ENCODE results near the gene TNFAIP1.
"Not testable (repeated sequence)": the region's sequence is repeated elsewhere in the genome, so short reads cannot be mapped to it uniquely, and the experiment has no call there.

TNFAIP1 gene, protein sequence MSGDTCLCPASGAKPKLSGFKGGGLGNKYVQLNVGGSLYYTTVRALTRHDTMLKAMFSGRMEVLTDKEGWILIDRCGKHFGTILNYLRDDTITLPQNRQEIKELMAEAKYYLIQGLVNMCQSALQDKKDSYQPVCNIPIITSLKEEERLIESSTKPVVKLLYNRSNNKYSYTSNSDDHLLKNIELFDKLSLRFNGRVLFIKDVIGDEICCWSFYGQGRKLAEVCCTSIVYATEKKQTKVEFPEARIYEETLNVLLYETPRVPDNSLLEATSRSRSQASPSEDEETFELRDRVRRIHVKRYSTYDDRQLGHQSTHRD

DNA sequence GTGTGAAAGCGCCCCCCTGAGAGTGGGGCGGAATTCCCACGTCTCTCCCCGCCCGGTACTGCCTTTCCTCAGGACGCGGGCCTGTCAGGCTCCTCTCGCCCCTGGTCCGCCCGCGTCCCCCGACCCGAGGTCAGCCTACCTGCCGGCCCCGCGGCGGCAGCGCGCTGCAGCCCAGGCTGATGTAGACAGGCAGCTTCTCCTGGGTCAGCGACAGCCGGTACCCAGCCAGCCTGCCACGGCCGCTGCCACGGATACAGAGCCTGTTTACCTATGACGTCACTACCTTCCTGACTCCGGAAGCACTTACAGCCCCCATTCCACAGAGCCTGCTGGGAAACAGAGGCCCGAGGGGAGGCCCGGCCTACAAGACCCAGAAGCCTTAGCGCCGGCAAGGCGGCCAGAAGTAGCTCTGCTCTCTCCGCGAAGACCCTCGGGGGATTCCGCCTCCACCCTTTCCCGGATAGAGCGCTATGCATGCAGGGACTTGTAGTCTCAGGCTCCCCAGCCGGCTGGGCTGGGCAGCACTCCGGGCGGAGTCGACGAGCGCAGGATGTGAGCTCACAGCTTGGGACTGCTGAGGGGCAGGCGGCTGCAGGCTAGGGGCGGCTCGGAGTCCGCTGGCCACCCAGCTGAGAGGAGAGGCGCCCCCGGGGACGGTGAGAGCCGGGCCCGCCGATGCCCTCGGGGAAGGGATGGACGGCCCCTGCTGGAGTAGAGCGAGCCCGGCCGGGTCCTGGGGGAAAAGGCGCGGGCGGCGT is at the start of gene TNFAIP1, which contains the start of gene IFT20:
Gene TNFAIP1, plus strand, starts transcription at position 561 of the 758 bp plus-strand sequence. CDS start 3,761 bp downstream, outside the sequence.
Gene IFT20, minus strand, starts transcription at position 272 of the 758 bp plus-strand sequence. CDS start 3,487 bp downstream, outside the sequence.
- peak; percentile 100 for DNase-seq (ENCODE audit: low read depth)

DNA sequence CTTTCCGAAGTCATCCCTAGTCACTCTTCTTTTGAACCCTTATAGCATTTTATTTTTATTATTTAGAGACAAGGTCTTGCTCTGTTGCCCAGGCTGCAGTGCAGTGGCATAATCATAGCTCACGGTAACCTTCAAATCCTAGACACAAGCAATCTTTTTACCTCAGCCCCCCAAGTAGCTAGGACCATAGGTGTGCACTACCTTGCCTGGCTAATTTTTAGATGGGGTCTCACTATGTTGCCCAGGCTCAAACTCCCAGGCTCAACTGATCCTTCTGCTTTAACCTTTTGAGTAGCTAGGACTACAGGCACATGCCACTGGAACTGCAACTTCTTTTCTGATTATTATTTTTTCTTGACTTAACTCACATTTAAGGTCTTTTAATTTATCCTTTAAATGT is 49.6 kb upstream of the TNFAIP1 start:
- no peak for DNase-seq (ENCODE audit: low read depth)

DNA sequence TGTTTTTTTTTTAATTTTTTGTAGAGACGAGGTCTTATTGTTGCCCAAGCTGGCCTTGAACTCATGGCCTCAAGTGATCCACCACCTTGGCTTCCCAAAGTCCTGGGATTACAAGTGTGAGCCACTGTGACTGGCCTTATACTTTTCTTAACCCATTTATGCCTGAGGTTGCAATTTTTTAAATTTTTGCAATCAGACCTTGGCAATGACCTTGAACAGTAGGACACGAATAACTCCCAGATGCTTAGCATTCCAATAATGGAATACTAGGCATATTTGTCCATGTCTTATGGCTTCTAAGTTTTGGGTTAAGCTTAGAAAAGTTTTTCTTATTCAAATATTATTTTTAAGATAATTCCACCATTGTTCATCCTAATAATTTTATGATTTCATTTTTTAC is 44.9 kb upstream of the TNFAIP1 start:
- no peak for DNase-seq (ENCODE audit: low read depth)

DNA sequence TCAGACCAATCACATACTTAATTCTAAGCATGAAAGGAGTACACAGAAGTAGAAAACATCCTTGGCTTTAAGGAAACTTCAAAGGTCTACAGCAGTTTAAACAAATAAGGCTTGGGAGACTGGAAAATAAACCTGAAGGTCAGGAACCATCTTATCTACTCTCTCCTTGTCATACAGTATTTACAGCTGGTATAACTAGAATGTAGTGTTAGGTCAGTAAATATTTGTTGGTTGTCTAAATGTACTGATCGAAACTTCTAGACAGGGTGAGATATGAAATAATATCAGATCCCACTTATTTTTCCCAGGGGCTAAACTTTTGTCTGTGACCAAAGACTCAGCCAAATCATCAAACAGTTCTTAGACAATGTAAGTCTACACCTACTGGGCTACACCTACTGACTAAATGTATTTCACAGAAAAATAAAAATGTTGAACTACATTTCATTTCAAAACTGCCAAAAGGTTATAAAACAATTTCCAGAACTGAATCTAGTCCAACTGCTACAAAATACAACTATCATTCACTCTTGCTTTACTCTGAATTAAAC is 43.7 kb upstream of the TNFAIP1 start:
- DNase-seq (ENCODE audit: low read depth) = no peak

DNA sequence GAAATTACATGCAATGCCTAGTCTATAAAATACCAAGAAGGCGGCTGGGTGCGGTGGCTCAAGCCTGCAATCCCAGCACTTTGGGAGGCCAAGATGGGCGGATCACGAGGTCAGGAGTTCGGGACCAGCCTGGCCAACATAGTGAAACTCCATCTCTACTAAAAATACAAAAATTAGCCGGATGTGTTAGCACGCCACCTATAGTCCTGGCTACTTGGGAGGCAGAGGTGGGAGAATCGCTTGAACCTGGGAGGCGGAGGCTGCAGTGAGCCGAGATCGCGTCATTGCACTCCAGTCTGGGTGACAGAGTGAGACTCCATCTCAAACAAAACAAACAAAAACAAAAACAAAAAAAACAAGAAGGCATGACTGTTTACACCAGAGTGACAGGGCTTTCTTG is 42.7 kb upstream of the TNFAIP1 start:
- DNase-seq (ENCODE audit: low read depth) = not testable (repeated sequence)

DNA sequence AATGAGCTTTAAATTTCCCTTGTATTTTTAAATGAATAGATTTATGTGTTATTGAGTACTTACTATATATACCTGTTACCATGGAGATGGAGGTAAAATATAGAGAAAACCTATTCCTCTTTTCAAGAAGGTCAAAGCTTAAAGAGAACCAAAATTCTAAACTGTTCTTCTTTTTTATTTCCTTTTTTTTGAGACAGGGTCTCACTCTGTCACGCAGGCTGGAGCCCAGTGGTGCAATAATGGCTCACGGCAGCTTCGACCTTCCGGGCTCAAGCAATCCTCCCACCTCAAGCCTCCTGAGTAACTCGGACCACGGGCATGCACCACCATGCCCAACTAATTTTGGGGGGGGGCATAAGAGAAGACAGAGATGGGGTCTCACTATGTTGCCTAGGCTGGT is 41.6 kb upstream of the TNFAIP1 start:
- DNase-seq (ENCODE audit: low read depth) = no peak

DNA sequence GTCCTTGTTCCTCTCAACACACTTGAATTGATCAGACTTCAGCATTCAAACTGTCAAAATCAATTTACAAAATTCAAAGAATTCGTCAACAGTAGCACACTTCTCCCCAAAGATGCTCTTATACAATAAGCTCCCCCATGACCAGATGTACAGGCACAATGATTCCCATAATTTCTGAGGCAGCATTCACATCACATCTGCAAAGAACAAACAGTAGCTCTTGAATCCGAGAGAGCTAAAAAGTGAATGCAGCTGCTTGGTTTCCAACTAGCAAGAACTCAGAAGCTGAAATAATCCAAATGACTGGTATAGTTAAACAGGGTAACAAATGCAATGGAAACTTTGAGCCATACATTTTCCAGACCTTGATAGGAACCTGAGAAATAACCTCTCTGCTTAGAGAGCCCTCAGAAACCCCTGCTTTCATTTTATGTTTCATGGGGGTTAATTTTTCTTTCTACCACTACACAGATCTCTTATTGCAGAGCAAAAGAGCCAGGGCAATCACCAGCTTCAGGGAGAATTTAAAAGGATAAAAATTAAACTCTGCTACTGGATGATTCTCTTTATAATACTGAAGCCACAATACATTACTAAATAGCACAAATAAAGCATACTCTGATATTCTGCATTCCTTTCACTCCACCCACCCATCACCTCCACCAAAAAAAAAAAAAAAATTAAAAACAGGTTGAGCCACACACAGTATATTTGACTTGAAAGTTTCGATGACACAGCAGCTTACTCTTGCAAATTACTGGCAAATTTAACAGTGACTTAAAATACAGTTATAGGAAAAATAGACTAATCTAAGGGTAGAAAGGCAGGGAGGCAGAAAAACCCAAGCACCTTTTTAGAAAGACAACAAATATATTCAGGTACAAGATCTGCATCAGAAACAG is 39.6 kb upstream of the TNFAIP1 start:
- no peak for DNase-seq (ENCODE audit: low read depth)

DNA sequence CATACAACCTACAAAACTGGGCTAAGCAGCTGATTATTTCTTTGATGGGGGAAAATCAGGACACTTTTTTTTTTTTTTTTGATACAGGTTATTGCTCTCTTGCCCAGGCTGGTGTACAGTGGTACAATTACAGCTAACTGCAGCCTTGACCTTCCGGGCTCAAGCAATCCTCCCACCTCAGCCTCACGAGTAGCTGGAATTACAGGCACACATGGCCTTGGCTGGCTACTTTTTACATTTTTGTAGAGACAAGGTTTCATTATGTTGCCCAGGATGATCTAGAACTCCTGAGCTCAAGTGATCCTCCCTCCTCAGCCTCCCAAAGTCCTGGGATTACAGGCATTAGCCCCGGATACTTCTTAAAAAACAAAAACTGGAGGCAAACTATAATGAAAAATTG is 37.1 kb upstream of the TNFAIP1 start:
- DNase-seq (ENCODE audit: low read depth) = no peak

DNA sequence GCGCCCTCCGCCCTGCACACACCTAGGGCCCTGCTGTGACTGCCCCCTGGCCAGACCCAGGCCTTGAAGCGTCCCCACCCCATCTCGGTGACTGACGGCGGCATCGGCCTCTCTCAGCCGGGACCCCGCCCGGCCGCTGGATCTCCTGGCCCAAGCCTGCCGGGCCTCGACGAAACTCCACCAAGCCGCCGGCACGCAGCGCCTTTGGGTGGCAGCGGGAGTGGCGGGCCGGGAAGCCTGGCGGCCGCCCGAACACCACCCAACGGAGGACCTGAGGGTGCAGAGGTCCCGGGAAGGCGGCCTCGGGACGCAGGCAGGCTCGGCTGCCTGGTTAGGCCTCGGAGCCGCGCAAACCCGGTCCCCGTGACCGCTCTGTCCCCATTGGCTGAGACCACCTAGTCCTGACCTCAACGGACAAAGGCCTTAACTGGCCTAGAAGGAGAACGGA is 28.6 kb upstream of the TNFAIP1 start:
- no peak for DNase-seq (ENCODE audit: low read depth)

DNA sequence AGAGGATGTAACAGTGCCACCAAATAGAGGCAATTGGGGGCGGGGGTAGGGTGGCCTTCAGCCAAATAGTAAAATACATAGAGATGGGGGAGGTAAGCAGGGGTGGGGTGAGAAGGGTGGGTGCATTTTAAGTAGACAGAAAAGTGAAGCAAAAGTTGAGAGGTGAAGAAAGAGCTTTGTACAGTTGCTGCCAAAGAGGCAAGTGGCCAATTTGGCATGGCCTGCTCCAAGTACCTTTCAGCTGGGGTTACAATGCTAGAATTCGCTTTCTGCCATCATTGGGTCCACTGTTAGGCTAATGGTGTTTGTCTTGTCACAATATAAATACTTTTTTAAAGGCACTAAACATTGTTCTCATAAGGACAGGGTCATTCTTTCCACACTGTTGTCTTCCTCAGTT is 21.7 kb upstream of the TNFAIP1 start:
- no peak for DNase-seq (ENCODE audit: low read depth)

DNA sequence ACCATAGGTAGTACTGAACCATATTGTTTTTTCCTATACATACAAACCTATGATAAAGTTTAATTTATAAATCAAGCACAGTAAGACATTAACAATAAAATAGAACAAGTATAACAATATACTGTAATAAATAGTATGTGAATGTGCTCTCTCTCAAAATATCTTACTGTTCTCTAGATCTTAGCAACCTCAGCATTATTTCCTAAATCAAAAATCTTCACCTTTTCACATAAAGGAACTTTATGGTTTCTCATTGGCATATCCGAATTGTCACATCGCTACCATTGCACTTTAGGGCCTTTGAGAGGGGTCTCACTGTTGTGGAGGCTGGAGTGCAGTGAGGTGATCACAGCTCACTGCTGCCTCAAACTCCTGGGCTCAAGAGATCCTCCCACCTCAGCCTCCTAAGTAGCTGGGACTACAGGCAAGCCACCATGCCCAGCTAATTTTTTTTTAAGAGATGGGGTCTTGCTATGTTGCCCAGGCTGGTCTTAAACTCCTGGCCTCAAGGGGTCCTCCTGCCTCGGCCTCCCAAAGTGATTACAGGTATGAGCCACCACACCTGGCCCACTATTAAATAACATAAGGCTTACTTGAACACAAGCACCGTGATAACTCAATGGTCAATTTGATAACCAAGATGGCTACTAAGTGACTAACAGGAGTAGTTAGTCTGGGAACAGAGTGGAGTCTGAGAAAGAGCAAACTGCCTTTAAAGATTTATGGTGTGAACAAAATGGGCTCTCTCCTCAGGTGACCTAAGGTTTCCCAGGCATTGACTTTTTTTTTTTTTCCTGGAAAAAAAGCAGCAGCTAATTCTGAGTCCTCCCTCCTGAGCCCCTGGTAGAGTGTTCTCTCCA is 19.5 kb upstream of the TNFAIP1 start:
- no peak for DNase-seq (ENCODE audit: low read depth)

DNA sequence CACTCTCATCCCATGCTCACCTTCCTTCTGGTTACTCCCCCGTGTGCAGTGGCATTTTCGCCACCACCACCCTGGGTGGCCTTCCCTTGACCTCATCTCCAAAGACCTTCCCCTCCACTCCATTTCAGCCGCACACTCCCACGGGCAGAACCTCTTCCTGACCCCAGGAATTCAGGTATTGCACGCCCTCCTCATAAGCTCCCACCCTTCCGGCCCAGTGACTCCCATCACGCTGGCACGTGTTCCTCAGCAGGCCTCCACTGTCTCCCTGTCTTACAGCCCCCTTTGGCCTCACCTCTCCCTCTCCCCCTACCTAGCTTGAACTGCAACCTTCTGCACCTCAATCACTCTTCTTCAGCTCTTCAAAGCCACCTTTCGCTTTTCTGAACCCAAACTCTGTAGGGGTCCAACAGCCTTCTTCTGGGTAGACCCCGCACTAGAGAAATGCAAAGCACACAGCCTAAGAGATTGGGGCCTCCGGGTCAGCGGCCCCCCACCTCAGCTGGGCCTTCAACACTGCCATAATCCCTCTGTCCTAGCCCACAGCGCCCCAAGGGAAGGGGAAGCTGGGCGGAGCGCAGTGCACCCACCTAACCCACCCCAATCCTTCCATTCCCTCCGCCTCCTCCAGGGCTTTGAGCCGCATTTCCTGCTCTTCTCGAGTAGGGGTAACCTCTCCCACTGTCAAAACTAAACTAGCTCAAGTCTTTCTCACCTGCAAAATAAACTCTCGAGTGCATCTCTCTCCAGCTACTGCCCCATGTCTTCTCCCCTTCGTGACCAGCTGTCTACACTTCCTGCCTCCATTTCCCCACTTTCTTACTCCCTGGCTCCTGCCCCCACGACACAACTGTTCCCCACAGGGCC is 18.2 kb upstream of the TNFAIP1 start:
- DNase-seq (ENCODE audit: low read depth) = no peak

DNA sequence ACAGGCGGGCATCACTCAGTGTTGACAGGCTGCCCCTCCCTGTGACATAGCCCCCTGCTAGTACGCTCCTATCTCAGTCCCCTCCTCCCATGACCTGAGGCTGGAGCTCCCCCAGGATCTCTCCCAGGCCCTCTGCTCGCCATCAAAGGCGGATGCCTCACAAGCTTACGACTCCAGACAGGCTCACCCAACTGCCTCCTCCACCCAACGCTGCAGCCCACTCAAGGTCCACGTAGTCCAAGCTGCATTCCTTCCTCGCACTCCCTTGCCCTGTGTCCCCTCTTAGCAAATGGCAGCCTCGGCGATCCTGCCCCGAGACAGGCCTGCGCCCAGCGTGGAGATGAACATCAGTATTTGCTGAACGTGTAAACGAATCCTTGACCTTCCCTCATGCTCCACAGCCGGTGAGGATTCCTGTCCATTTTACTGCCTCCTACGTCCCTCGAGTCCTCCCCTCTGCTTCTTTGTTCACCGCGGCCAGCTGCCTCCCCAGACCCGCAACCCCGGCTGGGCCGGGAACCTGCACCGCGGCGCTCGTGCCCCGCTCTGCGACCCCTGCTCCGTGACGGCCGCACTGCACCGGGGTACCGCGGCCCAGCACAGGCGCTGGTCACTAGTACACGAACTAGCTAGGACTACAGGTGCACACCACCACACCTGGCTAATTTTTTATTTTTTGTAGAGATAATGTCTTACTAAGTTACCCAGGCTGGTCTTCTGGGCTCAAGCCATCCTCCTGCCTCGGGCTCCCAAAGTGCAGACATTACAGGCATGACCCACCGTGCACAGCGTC is 17.4 kb upstream of the TNFAIP1 start:
- peak; percentile 9 for DNase-seq (ENCODE audit: low read depth)

DNA sequence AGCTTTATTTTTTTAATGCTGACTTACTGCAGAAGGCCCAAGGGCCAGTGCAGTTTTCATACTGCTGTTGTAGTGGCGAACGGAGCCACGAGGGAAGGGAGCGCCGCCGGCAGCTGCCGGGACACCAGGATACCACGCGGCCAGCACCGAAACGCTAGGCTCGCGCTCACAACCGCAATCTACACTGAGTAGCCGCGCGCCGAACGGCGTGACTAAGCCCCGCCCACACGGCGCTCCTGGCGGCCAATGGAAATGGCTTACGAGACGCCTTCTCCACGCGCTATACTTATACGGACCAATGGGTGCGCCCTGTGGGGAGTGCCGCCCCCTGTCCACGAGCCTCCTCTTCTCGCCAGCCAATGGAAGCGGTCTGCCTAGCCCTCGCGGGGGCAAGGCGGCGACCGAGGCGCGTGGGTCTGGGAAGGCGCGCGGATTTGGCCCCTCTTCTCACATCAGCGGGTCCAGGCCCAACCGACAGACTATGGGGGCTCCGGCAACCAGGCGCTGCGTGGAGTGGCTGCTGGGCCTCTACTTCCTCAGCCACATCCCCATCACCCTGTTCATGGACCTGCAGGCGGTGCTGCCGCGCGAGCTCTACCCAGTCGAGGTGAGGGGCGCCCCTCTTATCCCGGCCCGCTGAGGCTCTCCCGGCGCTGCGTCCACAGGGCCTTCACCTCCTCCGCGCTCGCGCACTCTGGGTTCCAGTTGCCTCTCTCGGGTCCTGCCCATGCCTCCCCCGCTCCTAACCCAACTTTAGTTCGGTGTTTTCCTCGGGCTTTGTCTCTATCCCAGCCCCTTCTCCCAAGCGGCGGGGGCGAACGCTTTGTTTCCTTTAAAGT is 16.6 kb upstream of the TNFAIP1 start, which contains the start of gene TMEM97:
Gene TMEM97, plus strand, starts transcription at position 442 of the 839 bp plus-strand sequence. Its CDS starts 40 bp downstream, at position 482.
- peak; percentile 99 for DNase-seq (ENCODE audit: low read depth)

DNA sequence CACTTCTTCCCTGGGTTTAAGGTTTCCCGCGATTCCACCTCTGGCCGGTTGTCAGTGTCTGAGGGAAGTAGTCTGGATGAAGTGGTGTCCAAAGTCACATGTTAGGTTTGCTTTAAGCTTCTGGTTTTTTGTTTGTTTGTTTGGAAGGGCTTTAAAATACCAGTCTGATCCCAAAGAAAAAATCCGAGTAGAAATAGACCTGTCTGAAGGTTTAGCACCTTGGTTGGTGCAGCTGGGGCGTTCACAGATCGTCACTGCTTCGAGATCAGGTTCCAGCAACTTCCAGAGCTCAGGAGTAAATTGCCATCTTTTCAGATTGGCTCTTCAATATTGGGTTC is 16.0 kb upstream of the TNFAIP1 start:
- no peak for DNase-seq (ENCODE audit: low read depth)

DNA sequence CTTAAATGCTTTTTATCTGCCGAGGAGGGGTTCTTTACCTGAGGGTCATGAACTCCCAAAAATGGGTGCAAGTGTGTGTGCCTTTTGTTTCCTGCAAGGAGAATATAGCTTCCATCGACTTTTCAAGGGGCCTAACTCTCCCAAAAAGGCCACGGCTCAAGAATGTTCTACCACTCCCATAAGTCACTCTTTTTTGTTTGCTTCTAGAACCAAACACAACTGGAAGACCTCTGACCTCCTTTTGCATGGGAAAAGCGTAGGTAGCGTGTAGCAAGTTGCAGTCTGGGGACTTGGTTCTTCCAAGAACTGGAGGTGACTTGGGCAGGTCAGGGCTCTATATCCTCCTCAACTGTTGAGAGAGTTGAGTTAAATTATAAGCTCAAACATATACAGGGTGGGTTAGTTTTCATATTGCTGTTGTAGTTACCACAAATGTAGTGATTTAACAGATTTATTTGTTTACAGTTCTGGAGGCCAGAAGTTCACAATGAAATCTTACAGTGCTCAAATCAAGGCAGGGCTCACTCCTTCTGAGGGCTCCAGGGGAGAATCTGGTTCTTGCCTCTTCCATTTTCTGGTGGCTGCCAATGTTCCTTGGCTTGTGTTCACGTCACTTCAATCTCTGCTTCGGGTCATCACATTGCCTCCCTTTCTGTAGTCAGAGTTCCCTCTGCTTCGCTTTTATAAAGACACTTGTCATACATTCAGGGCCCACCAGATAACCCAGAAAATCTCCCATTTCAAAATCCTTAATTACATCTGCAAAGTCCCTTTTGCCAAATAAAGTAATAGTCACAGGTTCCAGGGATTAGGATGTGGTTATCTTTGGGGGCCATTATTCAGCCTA is 15.1 kb upstream of the TNFAIP1 start:
- DNase-seq (ENCODE audit: low read depth) = no peak

DNA sequence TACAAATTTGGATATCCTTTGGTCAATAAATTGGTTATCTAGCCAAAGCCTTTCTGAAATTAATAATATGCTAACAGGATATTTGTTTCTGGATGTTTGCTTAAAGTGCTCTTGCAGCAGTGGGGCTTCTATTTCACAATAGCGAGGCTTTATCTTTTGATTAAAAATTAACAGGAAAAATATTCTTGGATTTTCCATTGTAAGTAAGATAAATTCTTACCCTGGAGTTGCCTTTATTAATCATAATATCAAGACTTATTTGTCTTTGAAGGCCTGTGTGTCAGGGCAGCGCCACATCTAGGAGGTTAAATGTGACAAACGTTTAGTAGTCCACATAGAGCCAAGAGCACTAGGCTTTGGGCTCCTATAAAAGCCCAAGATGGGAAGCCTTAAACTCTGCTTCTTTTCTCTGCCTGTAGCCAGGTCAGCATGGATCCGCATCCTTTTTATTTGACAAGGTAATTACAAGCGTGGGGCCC is 11.3 kb upstream of the TNFAIP1 start:
- DNase-seq (ENCODE audit: low read depth) = no peak
